GM19468 (cell line): Measurements from ENCODE around the gene HNRNPUL2.
"Not testable (repeated sequence)": the region's sequence is repeated elsewhere in the genome, so short reads cannot be mapped to it uniquely, and the experiment has no call there.

ENCODE experiments used
- ATAC-seq: cut with Tn5 transposase; IDR thresholded peaks from one replicate; pipeline ENCODE4 v1.9.1; 2021; ENCODE audit warnings: mild to moderate bottlenecking, moderate library complexity, moderate number of reproducible peaks; ENCODE audit not compliant: unreplicated experiment; ENCODE audit errors: extremely low read depth

Gene HNRNPUL2

DNA sequence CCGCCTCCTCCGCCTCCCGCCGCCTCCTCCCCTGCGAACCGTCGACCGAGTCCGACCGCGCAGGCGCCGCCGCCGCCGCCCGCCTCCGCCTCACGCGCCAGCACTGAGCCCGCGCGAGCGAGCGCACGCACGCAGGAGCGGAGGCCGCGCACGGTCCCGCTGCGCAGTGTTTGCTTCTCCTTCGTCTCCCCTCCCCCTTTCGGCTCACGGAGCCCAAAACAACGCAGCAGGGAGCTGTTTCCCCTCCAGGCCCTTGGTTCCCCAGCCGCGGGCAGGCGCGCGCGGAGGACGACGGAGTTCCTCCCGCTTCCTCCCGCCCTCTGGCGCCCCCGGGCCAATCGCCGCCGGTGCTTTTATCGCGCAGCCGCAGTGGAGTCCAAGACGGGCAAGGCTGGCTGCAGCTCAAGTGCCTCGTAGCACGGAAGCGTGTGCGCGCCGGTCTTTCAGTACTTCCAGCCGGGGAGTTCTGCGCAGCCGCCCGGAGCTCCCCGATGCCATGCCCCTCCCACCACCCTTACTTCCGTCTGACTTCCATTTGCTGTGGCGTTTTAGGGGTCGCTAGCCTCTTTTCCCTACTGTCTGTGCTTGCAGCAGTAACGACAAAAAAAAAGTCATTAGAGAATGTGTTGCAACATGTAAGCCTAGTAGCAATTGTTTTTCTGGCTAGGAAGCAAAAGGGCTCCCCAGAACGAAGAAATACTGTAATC lies at the start of gene HNRNPUL2:
TSS of gene HNRNPUL2 (minus strand) at position 293 of the 707 bp plus-strand sequence. CDS start 301 bp downstream, outside the sequence.
- ATAC-seq = peak; percentile 60

DNA sequence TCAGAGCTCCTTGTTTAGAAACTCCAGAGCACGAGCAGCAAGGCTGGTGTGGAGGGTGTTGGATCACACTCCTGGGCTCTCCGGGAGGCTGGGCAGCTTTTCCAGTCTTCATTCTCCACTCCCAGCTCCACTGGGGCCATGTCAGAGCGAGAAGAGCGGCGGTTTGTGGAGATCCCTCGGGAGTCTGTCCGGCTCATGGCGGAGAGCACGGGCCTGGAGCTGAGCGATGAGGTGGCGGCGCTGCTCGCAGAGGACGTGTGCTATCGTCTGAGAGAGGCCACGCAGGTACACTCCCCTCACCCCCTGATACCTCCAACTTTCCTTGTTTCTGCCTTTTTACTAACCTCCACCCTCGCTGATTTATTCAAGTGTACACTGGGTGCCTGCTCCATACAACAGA lies 48.4 kb upstream of the HNRNPUL2 start:
- no peak for ATAC-seq

DNA sequence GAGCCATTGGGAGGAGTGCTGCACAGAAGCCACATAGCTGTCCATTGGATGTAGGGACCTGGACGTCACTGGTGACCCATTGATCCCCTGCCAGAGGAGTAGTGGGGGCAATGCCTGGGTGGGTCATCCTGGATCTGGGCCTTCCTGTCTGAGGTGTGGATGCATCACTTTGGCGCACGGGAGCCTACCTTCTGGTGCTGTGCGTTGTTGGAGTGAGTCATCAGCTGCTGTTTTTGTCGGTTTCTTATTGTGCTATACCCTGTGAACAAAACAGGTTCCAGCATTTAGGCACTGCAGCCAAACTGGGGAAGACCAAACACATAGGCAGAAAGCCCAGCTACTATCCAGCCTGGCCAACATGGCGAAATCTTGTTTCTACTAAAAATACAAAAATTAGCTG lies 47.1 kb upstream of the HNRNPUL2 start:
- ATAC-seq = no peak

DNA sequence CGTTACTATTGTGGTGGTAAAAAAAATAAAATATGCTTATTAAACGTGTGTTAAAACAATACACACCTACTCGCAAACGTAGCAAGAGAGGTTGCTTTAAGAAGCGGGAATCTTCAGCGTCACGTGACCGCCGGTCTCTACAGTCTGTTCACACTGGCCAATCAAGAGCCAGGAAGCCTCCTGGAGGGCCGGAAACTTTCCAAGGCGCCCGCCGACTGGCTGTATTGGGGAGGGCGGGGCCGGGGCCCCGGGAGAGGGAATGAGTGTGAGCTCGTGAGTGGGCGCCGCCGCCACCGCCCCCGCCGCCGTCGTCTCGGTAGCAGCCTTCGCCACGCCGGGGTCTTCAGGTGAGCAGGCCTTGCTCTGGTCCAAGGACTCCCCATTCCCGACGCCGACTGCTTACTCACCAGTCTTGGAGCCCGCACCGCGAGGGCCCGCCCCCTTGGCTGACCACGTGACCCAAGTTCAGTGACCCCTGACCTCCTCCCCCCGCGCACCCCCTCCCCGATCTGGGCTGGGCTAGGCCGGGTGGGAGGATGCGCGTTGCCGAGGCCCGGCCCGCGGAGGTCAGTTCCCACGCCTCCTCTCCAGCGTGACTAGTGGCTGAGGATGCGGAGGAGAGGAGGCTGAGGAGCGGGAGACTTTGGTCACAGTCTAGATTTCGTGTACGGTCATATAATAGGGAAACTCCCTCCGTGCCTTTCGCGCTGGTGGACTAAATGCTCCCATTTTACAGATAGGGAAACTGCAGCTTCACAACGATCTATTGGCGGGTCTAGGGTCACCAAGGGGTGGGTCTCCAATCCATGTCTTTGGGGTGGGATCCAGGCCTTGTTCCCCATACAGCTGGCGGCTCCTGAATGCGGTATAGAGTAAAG lies 44.1 kb upstream of the HNRNPUL2 start, which contains the start of gene TAF6L:
TSS of gene TAF6L (plus strand) at position 253 of the 878 bp plus-strand sequence. CDS start 4,388 bp downstream, outside the sequence.
- ATAC-seq = peak; percentile 33

DNA sequence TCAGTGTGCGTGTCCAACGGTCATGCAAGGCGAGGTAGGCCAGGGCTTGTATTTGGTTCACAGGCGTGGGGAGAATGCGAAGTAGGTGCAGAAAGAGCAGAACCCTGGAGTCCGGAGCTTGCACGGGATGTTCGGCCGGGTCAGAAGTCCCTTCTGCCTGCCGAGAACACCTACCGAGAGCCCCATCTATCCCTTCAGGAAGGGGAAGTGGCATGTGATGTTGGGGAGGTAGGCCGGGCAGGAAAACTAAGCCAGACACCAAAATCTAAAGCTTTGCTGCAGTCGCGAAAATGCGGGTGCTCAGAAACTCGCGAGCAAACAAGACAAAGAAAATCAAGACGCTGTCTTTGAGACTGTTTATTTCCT lies 43.5 kb upstream of the HNRNPUL2 start:
- ATAC-seq = no peak

DNA sequence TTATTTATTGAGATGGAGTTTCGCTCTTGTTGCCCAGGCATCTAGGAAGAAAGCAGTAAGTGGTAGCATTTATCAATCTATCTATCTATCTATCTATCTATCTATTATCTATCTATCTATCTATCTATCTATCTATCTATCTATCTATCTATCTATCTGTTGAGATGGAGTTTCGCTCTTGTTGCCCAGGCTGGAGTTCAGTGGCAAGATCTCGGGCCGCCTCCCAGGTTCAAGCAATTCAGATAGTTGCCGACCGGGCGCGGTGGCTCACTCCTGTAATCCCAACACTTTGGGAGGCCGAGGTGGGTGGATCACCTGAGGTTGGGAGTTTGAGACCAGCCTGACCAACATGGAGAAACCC lies 33.6 kb upstream of the HNRNPUL2 start:
- not testable (repeated sequence) for ATAC-seq

DNA sequence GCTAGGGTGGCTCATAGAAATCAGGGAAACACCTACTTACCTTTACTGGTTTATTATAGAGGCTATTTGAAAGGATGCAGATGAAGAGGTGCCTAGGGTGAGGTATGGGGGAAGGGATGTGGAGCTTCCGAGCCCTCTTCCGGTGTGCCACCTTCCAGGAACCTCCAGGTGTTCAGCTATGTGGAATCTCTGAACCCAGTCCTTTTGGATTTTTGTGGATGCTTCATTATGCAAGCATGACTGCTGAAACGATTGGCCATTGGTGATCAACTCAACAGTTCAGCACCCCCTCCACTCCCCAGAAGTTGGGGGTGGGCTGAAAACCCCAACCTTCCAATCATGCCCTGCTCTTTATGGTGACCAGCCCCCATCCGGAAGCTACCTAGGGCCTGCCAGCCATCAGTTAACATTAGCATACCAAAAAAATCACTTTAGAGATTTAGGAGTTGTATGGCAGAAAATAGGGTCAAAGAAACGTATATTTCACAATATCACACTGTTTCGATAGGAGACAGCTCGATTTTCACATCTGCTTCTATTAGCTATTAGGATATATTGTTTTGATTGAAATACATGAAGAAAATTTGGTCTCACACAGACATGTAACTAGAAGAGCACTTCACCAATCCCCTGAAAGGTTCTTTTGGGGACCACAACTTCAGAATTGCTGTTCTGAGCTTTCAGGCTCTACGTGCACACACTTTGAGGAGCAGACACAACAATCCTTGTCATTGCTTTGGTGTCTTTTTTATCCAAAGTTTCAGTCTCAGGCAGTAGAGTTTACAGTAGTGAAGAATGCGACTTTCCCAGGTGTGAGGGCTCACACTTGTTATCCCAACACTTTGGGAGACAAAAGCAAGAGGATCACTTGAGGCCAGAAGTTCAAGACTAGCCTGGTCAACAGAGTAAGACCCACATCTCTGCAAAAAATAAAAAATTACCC lies 30.9 kb upstream of the HNRNPUL2 start:
- ATAC-seq = no peak

DNA sequence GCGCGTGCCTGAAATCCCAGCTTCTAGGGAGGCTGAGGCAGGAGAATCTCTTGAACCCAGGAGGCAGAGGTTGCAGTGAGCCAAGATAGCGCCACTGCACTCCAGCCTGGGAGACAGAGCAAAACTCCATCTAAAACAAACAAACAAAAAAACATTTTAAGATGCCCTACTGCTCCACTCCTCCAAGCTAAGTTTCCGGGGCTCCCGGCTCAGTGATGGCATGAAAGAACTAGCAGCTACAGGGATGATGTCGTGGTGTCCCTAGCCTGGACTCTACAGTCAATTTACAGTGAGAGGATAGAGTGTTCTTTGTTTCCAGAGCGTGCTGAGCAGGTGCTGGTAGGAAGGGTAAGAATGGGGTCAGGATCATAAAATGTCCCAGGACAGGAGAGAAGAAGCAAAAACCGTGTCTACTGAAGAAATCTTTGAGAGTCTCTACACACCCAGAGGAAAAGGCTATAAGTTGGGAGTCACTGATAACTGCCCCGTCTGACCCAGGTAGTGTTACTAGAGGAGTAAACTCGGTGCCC lies 27.9 kb upstream of the HNRNPUL2 start:
- no peak for ATAC-seq

DNA sequence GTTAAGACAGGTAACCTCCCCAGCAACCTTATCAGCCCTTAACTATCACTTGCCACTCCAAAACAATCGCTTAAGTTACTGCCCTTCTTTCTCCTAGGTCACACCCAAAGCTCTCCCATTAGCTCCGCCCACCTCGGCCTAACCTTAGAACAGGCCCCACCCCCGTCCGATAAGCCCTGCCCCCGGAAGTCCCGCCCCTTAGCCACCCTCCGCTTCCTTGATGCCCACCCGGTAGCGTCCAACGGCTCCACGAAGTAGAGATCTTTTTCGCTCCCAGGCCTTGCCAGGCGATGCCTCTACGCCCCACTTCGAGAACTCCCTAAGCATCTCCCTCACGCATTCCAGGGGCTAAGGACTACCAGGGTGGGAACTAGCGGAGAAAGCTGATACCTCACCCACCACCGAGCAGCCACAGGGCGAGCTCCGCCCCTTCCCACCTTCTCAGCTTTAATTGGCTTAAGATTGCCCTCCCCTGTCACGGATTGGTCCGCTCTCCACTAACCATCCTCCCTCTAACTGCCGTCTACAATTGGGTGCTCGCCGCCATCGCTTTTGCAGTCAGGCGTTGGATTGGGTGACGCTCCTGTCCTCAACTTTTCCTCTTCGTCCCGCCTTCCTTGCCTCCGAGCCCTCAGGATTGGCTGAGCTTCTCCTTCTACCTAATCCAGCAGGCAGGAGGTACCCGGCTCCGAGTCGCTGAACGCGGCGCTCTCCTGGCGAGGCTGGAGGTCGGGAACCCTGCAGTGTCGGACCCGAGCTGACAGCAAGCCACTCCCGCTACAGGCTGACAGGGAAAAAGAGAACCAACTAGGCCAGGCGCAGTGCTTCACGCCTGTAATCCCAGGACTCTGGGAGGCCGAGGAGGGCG lies 26.7 kb upstream of the HNRNPUL2 start, which contains the start of gene ZBTB3:
TSS of gene ZBTB3 (minus strand) at position 425 of the 868 bp plus-strand sequence. CDS start 496 bp downstream, outside the sequence.
- peak; percentile 81 for ATAC-seq

DNA sequence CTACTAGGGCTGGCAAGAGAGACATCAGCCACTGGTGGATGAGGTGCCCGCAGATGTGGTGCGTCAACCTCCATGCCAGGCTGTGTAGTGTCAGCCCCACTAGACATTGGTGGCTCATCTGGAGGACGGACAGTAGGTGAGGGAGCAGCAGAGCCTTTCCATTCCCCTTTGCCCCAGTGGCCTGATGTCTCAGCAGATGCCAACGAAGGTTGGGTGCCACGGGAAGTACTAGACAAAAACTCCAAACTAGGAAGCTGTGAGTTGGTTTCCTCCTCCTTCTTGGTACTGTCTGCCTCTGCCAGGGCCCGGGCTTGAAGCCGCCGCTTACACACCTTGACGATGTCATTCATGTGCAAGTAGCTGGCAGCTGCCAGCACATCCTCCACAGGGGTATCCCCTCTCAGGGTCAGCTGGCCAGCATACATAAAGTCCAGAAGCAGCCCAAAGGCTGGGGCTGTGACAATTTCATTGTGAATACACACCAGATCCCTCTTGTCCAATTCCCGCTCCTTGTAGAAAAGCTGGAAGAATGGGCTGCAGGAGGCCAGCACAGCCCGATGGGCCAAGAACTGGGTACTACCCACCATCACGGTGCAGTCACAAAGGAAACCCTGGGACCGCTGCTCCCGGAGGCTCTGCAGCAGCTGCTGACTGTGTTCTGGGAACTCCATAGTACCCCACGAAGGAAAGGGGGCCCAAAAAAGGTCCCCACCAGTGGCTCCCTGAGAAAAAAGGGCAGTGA lies 25.9 kb upstream of the HNRNPUL2 start:
- no peak for ATAC-seq

DNA sequence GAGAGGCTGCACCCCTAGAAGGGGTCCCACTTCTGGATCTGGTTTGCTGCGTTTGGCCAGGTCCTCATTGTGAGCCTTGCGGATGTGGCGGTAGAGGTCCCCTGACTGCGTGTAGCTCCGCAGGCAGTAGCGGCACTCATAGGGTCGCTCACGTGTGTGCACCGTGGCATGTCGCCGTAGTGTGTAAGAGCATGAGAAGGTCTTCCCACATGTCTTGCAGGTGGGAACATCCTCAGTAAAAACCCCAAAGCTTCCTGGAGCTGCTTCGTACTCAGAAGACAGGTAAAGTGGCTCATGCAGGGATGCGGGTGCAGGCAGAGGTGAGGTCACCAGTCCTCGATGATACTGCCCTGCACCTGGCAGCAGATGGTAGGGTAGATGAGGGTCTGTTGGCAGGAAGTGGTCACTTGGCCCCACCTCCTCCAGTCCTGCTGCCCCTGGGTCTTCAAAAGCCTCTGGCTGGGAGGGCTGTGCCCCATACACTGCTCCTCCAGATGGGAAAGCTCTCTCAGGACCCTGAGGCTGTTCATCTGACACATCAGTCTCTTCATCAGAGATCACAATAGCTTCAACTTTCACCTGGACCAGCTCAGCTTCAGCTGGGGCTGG lies 25.0 kb upstream of the HNRNPUL2 start:
- no peak for ATAC-seq

DNA sequence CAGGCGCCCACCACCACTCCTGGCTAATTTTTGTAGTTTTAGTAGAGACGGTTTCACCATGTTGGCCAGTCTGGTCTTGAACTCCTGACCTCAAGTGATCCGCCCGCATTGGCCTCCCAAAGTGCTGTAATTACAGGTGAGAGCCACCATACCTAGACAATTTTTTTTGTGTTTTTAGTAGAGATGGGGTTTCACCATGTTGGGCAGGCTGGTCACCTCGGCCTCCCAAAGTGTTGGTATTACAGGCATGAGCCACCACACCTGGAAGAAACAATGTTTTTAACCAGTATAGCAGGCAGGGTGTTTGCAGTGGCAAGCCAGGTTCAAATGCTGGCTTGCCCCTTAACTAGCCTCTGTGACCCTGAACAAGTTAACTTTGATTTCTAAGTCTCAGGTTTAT lies 22.7 kb upstream of the HNRNPUL2 start:
- not testable (repeated sequence) for ATAC-seq

DNA sequence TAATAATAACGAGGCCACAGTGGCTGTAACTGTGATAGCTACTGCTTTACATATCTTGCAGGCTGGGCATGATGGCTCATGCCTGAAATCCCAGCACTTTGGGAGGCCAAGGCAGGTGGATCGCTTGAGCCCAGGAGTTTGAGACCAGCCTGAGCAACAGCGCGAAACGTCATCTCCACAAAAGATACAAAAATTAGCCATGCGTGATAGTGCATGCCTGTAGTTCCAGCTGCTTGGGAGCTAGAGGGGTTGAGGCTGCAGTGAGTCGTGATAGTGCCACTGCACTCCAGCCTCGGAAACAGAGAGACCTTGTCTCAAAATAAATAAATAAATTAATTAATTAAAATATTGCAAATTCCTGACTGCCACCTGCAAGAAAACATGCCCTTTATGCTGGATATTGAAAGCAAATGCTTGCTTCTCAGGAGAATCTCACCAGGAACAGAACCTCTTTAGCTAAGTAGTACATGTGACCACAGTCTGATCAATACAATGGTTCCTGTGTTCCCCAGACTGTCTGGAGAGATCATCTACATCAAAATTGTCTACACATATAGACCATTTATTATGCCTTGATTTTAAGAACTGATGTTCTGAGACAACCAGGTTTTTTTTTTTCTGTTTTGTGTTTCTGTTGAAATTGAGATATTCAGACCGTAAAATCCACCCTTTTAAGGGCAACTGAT lies 20.4 kb upstream of the HNRNPUL2 start:
- no peak for ATAC-seq

DNA sequence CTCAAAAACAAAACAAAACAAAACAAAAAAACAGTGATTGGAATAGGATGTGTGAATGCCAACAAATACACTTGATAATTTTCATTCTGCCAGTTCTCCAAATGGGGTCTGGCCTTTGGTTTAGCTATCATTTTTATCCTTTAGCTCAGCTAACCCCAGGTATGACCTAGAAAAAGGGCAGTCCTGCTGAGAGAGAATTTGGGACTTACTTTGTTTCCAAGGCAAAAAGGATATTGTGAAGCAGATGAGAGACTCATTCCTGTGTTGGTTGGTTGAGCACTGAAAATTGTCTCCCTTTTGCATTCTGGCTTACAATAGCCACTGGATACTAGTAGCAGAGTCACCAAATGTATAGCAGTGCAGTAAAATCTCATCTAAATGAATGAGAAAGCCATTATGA lies 9.9 kb upstream of the HNRNPUL2 start:
- ATAC-seq = no peak

DNA sequence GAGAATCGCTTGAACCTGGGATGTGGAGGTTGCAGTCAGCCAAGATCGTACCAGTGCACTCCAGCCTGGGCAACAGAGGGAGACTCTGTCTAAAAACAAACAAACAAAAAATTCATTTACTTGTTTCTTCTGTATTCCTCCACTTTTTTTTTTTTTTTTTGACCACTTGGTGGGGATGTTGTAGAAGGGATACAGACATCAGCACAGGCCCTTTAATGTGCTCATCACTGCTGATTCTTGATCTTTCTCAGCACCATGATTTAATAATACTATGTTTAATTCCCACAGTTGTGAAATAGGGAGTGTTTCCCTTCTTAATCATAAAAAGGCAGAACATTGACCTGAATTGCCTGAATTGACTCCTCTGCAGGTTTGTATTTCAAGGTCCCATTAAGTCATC lies 5.6 kb upstream of the HNRNPUL2 start:
- no peak for ATAC-seq

DNA sequence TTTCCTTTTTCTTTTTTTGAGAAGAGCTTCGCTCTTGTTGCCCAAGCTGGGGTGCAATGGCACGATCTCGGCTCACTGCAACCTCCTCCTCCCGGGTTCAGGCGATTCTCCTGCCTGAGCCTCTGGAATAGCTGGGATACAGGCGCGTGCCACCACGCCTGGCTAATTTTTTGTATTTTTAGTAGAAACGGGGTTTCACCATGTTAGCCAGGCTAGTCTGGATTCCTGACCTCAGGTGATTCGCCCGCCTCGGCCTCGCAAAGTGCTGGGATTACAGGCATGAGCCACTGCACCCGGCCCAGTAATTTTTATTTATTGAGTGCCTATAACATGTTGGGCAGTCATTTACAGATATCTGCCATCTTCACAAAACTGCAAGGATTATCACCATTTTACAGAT lies 2.8 kb upstream of the HNRNPUL2 start:
- not testable (repeated sequence) for ATAC-seq
